Astrocyte of the spinal cord (primary cell): ENCODE results near the gene NCF4.

Source experiments
- DNase-seq: peaks from one replicate; pipeline ENCODE4 v3.0.0; 2011; ENCODE audit warnings: low read depth, low spot score
- H3K4me3 ChIP-seq: 2 replicates; pipeline ENCODE4 v1.5.1; 2011; ENCODE audit warnings: low read depth, mild to moderate bottlenecking, low read length, moderate library complexity
- in situ Hi-C: cut with HindIII; loops from 2 replicates; pipeline ENCODE4 v1.10.0; 2017; ENCODE audit warnings: low sequenced_read_pairs
- TF ChIP-seq, protein P1 (sequence below): IDR thresholded peaks from 2 replicates; pipeline ENCODE4 v1.5.1; 2012; ENCODE audit warnings: low read depth, mild to moderate bottlenecking, low read length, inconsistent platforms

The NCF4 gene

DNA sequence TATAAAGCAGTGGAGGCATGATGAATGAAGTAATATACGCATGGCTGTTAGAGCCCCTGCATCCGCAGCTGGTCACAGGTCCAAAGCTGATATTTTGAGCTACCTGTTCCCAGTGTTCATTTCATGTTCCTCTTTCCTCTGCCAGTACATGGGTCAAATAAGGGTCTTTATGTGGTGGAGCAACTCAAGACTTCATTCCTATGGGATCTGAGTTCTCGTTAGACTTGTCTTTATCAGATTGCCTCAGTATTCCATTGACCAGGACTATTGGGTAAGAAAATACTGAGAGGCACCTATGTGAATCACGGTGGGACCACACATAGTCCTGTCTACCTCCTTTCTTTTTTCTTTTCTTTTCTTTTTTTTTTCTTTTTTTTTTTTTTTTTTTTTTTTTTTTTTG lies 25.2 kb downstream of the NCF4 start:
- no peak for DNase-seq
- TF ChIP-seq, protein P1, sequence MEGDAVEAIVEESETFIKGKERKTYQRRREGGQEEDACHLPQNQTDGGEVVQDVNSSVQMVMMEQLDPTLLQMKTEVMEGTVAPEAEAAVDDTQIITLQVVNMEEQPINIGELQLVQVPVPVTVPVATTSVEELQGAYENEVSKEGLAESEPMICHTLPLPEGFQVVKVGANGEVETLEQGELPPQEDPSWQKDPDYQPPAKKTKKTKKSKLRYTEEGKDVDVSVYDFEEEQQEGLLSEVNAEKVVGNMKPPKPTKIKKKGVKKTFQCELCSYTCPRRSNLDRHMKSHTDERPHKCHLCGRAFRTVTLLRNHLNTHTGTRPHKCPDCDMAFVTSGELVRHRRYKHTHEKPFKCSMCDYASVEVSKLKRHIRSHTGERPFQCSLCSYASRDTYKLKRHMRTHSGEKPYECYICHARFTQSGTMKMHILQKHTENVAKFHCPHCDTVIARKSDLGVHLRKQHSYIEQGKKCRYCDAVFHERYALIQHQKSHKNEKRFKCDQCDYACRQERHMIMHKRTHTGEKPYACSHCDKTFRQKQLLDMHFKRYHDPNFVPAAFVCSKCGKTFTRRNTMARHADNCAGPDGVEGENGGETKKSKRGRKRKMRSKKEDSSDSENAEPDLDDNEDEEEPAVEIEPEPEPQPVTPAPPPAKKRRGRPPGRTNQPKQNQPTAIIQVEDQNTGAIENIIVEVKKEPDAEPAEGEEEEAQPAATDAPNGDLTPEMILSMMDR, result no peak
- no peak overlapping the region for H3K4me3 ChIP-seq
- in situ Hi-C loops, result no loop called here

DNA sequence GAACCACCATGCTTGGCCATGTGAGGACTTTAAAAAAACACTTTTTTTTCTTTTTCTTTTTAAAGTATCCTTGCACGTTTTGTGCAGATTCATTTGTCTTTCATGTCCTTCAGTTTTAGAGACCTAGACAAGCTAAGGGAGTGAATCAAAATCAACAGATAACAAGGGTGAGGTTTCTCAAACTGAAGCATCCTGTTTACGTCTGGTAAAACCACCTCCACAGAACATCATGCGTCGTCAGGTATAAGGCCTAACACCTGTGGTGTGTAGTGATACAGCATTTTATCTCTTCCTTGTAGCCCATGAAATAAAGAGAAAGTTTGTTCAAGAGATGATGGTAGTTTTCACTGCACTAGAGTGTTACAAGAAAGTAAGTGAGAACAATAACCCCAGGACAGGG lies 26.4 kb downstream of the NCF4 start:
- in situ Hi-C loops, result no loop called here
- no peak for DNase-seq
- TF ChIP-seq, protein P1, result no peak
- no peak overlapping the region for H3K4me3 ChIP-seq

DNA sequence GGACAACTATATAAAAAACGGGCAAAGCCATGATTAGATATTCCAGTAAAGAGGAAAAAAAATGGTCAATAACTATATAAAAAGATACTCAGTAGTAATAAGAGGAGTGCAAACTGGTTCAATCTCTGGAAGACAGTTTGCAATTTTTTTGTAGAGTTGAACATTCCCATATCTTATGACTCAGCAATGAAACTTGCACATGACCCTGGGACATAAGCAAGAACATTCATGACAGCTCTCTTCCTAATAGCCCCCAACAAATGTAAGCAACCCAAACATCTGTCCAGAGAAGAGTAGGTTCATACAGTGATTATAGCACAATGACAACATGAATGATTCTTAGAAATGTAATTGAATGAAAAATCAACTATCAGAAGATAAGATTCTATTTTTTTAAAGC lies 30.8 kb downstream of the NCF4 start:
- H3K4me3 ChIP-seq, result no peak overlapping the region
- TF ChIP-seq, protein P1, result no peak
- no peak for DNase-seq
- in situ Hi-C loops, result no loop called here

DNA sequence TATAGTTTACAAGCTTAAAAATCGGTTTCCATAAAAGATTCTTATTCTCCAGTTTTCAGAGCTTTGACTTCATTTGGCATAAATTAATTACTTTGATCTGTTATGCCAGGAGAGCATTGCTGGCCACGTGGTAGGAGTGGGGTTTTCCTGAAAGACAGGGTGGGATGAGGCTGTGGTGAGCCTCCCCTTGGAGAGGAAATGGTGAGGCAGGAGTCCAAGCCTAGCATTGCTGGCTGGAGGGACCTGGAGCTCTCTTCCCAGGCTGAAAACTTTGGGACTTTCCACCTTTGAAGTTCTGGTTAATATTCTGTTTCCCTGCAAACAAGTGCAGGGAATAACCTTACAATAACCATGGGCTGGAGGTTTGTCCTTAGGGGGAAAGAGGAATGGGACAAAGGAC lies 31.5 kb downstream of the NCF4 start:
- no peak for DNase-seq
- TF ChIP-seq, protein P1, result no peak
- in situ Hi-C loops, result no loop called here
- H3K4me3 ChIP-seq, result no peak overlapping the region

DNA sequence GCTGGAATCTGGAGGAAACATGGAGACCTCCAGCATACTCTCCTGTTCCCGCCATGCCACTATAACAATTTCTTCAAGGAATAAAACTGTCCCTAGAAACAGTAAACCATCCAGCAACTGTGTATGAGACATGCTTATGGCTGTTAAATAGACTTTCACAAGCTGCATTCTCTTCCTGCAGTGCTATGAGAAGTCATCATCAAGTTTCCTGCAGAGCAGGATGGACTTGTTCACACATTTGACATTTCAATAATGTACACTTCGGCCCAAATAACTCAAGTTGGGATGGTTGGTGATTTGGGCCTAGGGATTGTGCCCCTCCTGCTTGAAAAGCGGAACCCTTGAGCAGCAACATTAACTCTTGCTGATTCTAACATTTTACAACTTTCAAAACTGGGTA lies 32.5 kb downstream of the NCF4 start:
- DNase-seq, result no peak
- TF ChIP-seq, protein P1, result no peak
- H3K4me3 ChIP-seq, result no peak overlapping the region
- in situ Hi-C loops, result no loop called here

DNA sequence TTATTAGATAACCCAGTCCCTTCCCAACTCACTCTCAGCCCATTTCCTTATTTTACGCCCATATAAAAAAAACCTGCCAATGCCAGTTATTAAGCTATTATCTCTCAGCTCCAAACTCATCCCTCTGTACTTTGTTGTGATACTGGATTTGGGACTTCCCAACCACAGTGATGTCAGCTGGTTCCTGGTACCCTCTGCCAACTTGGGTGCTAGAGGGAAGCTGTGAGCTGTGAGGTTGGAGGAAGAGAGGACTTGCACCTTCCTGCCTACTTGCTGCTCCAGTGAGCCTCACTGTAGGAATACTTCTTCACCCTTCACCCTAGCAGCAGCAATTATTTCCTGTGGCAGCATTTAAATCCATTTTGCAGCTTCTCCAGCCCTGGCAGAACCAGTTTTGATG lies 33.5 kb downstream of the NCF4 start:
- no peak for DNase-seq
- TF ChIP-seq, protein P1, result no peak
- in situ Hi-C loops, result no loop called here
- H3K4me3 ChIP-seq, result no peak overlapping the region

DNA sequence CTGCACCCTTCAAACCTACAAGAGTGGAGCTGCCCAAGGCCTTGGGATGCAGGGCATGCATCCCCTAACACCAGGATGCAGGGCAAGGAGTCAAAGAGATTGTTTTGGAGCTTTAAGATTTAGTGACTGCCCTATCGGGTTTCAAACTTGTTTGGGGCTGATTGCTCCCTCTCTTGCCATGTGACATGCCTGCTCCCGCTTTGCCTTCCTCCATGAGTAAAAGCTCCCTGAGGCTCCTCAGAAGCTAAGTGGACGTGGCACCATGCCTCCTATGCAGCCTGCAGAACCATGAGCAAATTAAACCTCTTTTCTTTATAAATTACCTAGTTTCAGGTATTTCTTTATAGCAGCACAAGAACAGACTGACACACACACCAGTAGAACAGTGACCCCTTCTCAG lies 36.8 kb downstream of the NCF4 start:
- H3K4me3 ChIP-seq, result no peak overlapping the region
- in situ Hi-C loops, result no loop called here
- DNase-seq, result no peak
- TF ChIP-seq, protein P1, result no peak
